22Rv1 (cell line): Measurements from ENCODE around the gene CEACAM19.
"Not testable (repeated sequence)": the region's sequence is repeated elsewhere in the genome, so short reads cannot be mapped to it uniquely, and the experiment has no call there.

Experiments
- H3K27ac ChIP-seq: fragments of 450-650 bp; 2 replicates; pipeline ENCODE4 v1.5.1; 2017
- ZFX ChIP-seq: fragments of 450-650 bp; IDR thresholded peaks from 2 replicates; pipeline ENCODE4 v1.6.1; 2017; ENCODE audit warnings: antibody characterized with exemption, borderline replicate concordance
- TF ChIP-seq, protein P1 (sequence below): fragments of 450-650 bp; IDR thresholded peaks from 2 replicates; pipeline ENCODE4 v1.5.1; 2017; ENCODE audit warnings: mild to moderate bottlenecking

CEACAM19 gene

DNA sequence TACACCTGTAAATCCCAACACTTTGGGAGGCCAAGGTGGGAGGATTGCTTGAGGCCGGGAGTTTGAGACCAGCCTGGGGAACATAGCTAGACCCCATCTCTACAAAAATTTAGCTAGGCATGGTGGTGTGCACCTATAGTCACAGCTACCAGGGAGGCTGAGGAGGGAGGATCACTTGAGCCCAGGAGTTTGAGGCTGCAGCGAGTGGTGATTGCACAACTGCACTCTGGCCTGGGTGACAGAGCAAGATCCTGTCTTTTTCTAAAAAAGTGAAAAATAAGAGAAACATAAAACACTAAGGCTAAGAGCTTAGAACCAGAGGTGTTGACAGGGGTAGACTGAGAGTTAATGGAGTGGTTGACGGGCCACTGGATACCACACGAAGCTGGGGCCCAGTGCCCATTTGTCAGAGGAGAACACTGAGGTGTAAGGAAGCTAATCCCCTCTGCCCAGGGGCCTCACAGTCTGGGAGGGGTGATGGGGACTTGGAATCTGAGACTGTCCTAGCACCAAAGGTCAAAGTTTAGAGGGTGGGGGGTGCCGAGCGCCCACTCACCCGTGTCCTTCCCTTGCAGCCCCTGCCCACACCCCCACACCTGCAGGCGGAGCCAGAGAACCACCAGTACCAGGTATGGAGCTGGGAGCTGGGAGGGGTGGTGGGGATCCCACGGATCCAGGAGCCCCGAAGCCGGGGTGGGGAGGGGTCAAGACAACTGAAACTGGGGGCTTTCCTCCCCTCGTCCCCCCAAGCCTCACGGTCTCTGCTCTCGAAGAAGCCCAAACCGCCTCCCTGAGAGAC lies 10.9 kb downstream of the CEACAM19 start:
- TF ChIP-seq, protein P1, sequence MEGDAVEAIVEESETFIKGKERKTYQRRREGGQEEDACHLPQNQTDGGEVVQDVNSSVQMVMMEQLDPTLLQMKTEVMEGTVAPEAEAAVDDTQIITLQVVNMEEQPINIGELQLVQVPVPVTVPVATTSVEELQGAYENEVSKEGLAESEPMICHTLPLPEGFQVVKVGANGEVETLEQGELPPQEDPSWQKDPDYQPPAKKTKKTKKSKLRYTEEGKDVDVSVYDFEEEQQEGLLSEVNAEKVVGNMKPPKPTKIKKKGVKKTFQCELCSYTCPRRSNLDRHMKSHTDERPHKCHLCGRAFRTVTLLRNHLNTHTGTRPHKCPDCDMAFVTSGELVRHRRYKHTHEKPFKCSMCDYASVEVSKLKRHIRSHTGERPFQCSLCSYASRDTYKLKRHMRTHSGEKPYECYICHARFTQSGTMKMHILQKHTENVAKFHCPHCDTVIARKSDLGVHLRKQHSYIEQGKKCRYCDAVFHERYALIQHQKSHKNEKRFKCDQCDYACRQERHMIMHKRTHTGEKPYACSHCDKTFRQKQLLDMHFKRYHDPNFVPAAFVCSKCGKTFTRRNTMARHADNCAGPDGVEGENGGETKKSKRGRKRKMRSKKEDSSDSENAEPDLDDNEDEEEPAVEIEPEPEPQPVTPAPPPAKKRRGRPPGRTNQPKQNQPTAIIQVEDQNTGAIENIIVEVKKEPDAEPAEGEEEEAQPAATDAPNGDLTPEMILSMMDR: no peak
- no peak for TF ChIP-seq ZFX

DNA sequence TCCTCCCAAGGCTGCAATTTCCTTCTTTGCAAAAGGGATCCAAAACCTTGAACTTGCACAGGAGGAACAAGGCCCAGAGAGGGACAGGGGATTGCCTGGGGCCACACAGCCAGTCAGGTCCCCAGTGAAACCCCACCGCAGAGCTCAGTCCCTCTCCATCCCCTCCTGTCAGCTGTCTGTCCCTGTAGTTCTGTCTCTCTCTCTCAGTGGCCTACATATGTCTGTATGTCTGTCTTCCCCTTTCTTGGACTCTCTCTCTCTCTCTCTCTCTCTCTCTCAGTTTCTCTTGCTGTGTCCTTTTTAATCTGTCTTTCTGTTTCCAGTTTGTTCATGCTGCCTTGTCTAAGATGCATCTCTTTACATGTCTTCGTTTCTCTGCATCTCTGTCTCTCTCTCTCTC lies 11.5 kb downstream of the CEACAM19 start:
- no peak overlapping the region for H3K27ac ChIP-seq
- TF ChIP-seq, protein P1: no peak
- no peak for TF ChIP-seq ZFX

More for the DNA sequence above, 10.9 kb downstream of the CEACAM19 start:
- H3K27ac ChIP-seq: no peak overlapping the region

DNA sequence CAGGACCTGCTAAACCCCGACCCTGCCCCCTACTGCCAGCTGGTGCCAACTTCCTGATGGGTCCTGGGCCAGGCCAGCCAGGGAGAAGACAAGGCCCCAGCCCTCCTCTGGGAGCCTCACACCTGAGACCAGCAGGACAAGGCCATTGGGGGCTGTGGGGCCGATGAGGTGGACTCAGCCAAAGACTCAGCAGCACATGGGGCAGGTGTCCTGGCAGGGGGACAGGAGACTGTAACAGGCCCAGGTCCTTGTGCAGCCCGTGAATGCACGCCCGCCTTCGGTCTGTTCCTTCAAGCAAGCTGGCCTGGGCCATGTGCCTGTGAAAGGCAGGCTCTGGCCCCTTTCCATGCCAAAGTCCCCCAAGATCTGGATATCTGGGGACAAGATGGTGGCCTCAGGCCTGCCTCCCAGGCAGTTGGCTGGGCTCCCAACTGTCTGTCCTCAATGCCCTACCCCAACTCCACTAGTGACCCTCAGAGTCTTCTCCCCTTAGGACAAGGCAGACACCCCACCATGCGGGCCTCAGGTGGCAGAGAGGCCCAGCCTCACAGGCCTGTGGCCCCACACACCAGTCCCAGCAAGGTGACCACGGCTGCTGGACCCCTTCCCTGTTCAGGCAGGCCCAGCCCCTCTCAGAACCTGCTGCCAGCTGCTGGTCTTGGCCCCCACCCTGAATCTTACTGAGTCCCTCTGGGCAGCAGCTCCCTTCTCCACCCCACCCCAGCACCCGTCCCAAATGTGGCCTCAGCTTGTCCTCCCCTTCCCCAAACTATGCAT lies 12.3 kb downstream of the CEACAM19 start:
- H3K27ac ChIP-seq: no peak overlapping the region

DNA sequence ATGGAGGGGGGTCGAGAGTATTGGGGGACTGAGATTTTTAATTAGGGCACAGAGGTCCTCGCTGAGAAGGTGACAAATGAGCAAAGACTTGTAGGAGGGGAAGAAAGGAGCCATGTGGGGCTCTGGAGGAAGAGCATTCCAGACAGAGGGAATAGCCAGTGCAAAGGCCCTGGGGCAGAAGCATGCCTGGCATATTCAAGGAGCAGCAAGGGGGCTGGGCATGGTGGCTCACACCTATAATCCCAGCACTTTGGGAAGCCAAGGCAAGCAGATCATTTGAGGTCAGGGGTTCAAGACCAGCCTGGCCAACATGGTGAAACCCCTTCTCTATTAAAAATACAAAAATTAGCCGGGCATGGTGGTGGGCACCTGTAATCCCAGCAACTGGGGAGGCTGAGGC lies 13.1 kb downstream of the CEACAM19 start:
- not testable (repeated sequence) for H3K27ac ChIP-seq

More for the DNA sequence above, 12.3 kb downstream of the CEACAM19 start:
- TF ChIP-seq, protein P1: no peak
- no peak for TF ChIP-seq ZFX

DNA sequence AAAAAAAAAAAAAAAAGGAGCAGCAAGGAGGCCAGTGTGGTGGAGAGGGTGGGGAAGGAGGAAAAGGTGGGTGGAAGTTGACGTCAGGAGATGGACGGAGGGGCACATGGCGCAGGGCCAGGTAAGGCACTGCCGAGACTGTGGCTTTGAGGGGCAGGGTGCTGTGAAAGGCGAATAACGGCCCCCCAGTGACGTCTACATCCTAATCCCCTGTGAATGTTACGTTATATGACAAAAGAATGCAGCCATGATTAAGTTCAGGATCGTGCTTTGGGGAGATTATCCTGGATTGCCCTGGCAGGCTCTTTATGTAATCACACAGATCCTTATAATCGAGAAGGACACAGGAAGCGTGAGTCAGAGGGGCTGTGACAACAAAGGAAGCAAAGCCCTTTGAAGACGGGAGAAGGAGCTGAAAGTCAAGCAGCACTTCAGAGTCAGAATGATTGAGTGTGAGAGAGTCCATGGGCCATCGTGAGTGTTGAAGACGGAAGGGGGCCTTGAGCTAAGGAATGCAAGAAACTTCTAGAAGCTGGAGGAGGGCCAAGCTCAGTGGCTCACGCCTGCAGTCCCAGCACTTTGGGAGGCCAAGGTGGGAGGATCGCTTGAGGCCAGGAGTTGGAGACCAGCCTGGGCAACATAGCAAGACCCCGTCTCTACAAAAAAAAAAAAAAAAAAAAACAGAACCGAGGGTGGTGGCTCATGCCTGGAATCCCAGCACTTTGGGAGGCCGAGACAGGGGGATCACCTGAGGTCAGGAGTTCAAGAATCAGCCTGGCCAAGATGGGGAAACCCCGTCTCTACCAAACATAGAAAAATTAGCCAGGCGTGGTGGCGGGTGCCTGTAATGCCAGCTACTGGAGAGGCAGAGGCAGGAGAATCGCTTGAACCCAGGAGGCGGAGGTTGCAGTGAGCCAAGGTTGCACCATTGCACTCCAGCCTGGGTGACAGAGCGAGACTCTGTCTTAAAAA lies 13.9 kb downstream of the CEACAM19 start:
- no peak overlapping the region for H3K27ac ChIP-seq
- TF ChIP-seq, protein P1: no peak
- no peak for TF ChIP-seq ZFX

DNA sequence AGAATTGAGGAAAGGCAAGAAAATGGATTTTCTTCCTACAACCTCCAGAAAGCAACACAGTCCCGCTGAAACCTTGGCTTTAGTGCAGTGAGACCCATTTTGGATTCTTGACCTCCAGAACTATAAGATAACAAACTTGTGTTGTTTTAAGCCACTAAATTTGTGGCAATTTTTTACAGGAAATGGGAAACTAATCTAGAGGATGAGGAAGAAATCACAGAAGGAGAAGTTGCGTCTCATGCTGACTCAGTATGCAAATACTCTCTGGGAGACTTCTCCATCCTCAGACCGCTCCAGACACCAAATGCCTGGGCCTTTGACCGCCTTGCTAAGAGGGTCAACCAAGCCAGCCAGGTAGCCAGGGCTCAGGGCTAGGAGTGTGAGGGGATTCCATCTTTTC lies 14.6 kb downstream of the CEACAM19 start:
- H3K27ac ChIP-seq: no peak overlapping the region

DNA sequence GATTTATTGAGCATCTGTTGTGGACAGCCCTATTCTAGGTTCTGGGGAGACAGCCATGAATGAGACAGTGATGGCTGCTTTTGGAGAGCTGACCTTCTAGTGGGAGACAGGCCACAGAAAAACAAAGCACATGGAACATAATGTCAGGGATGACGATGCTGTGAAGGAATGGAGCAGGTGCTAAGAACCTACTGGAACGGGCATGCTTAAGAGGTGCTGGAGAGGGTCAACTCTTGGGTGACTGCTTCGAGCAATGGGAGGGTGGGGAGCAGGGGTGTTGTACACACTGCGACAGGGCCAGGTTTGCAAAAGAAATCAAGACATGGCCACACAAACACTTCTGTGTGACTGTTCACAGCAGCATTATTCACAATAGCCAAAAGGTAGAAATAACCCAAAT lies 15.6 kb downstream of the CEACAM19 start:
- no peak overlapping the region for H3K27ac ChIP-seq
- TF ChIP-seq, protein P1: no peak
- TF ChIP-seq ZFX: no peak

More for the DNA sequence above, 14.6 kb downstream of the CEACAM19 start:
- TF ChIP-seq, protein P1: no peak
- TF ChIP-seq ZFX: no peak
